ENCODE results near the gene FRMPD2. TPM values are rescaled to one million over a fixed set of nuclear protein-coding genes. Genes with fewer than 3 reads are reported as not detected.

FRMPD2 gene
- total RNA-seq, 1 experiment from 2014 or later: not detected

DNA sequence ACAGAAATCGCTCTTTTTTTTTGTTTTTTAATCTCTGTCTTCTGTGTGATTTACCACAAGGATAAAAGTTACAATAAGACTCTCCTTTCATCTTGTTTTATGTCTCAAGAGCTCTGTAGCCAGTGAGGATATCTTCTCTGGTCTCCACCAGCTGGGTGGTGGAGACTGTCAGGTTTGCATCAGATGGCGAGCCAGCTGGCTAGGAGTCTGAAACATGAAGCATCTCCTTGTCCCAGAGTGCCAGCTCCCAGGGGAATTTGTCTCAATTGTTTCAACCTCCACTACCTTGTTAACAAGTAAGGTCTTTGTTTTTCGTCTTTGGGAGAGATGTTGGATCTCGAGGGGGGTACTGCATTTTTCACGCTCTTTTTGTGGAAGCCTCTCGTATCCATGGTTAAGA, 47.3 kb downstream of the FRMPD2 start:
- H3K36me3 ChIP-seq (ENCODE audit: insufficient read depth, low read length, poor library complexity, severe bottlenecking): no peaks in the 10 kb centered on the region
- peaks cover 28% of the 10 kb centered on the region for H3K27me3 ChIP-seq (replicated peaks; ENCODE audit: insufficient read depth, low read depth, low read length, poor library complexity)
- no peak overlapping the region for H3K27ac ChIP-seq (ENCODE audit: low read depth, low read length, poor library complexity, severe bottlenecking)
- no peaks in the 10 kb centered on the region for H3K9me3 ChIP-seq (ENCODE audit: low read depth, low read length, poor library complexity, severe bottlenecking)
- no peak overlapping the region for H3K4me3 ChIP-seq (ENCODE audit: low read depth, low read length, poor library complexity, severe bottlenecking)
- BruUV-seq (replicated peaks): no TSS peak
- intact Hi-C loops (cut with micrococcal nuclease; ENCODE audit: unreplicated experiment): no loop called here
- no peak for DNase-seq (ENCODE audit: low spot score)
- H3K4me1 ChIP-seq (ENCODE audit: insufficient read depth, low read length, poor library complexity, severe bottlenecking): no peaks in the 10 kb centered on the region
- ChIA-PET CTCF (no interaction called here), POLR2A (ENCODE audit: low non-redundant PET) (no interaction called here)
- TF ChIP-seq EZH2 (IDR thresholded peaks at IDR 0.05; ENCODE audit: borderline replicate concordance, low read depth, low read length, poor library complexity, severe bottlenecking): no peak
- TF ChIP-seq, protein P1, sequence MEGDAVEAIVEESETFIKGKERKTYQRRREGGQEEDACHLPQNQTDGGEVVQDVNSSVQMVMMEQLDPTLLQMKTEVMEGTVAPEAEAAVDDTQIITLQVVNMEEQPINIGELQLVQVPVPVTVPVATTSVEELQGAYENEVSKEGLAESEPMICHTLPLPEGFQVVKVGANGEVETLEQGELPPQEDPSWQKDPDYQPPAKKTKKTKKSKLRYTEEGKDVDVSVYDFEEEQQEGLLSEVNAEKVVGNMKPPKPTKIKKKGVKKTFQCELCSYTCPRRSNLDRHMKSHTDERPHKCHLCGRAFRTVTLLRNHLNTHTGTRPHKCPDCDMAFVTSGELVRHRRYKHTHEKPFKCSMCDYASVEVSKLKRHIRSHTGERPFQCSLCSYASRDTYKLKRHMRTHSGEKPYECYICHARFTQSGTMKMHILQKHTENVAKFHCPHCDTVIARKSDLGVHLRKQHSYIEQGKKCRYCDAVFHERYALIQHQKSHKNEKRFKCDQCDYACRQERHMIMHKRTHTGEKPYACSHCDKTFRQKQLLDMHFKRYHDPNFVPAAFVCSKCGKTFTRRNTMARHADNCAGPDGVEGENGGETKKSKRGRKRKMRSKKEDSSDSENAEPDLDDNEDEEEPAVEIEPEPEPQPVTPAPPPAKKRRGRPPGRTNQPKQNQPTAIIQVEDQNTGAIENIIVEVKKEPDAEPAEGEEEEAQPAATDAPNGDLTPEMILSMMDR (conservative IDR thresholded peaks at IDR 0.05; ENCODE audit: low read depth, low read length): no peak

GRCh38 chr10:48224979-48225560, 49.4 kb downstream of the FRMPD2 start:
- POLR2A ChIA-PET (ENCODE audit: low non-redundant PET): no interaction called here
- H3K27me3 ChIP-seq (replicated peaks; ENCODE audit: insufficient read depth, low read depth, low read length, poor library complexity): peaks cover 23% of the 10 kb centered on the region
- TF ChIP-seq, protein P1 (conservative IDR thresholded peaks at IDR 0.05; ENCODE audit: low read depth, low read length): no peak
- no peak for TF ChIP-seq EZH2 (IDR thresholded peaks at IDR 0.05; ENCODE audit: borderline replicate concordance, low read depth, low read length, poor library complexity, severe bottlenecking)
- no peak overlapping the region for H3K4me3 ChIP-seq (ENCODE audit: low read depth, low read length, poor library complexity, severe bottlenecking)
- H3K4me1 ChIP-seq (ENCODE audit: insufficient read depth, low read length, poor library complexity, severe bottlenecking): no peaks in the 10 kb centered on the region
- intact Hi-C loops (cut with micrococcal nuclease; ENCODE audit: unreplicated experiment): no loop called here
- no peak overlapping the region for H3K27ac ChIP-seq (ENCODE audit: low read depth, low read length, poor library complexity, severe bottlenecking)
- H3K9me3 ChIP-seq (ENCODE audit: low read depth, low read length, poor library complexity, severe bottlenecking): no peaks in the 10 kb centered on the region
- H3K36me3 ChIP-seq (ENCODE audit: insufficient read depth, low read length, poor library complexity, severe bottlenecking): no peaks in the 10 kb centered on the region
- CTCF ChIA-PET: no interaction called here
- no TSS peak for BruUV-seq (replicated peaks)
- no peak for DNase-seq (ENCODE audit: low spot score)

DNA sequence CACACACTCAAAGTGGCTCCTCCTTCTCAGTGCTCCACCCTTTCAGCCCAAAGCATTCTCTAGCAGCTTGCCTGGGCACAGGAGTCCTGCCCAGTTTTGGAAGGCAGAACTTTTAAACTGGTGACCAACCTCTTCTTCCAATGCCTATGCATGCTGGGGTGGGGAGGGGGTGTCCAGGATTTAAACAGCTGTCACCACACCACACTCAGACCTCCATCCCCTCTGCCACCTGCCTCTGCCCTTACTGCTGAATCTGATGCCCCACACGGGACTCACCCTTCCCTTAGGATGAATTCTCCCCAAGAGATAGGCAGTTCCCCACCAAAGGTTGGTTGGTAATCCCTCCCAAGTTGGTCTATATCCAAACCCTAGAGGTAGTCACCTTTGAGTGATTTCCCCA, 50.2 kb downstream of the FRMPD2 start:
- TF ChIP-seq EZH2 (IDR thresholded peaks at IDR 0.05; ENCODE audit: borderline replicate concordance, low read depth, low read length, poor library complexity, severe bottlenecking): no peak
- TF ChIP-seq, protein P1 (conservative IDR thresholded peaks at IDR 0.05; ENCODE audit: low read depth, low read length): no peak
- Histone ChIP-seq H3K27ac (ENCODE audit: low read depth, low read length, poor library complexity, severe bottlenecking) (no peak overlapping the region), H3K4me1 (ENCODE audit: insufficient read depth, low read length, poor library complexity, severe bottlenecking) (no peaks in the 10 kb centered on the region), H3K9me3 (ENCODE audit: low read depth, low read length, poor library complexity, severe bottlenecking) (no peaks in the 10 kb centered on the region), H3K27me3 (replicated peaks; ENCODE audit: insufficient read depth, low read depth, low read length, poor library complexity) (peaks cover 21% of the 10 kb centered on the region), H3K4me3 (ENCODE audit: low read depth, low read length, poor library complexity, severe bottlenecking) (no peak overlapping the region), H3K36me3 (ENCODE audit: insufficient read depth, low read length, poor library complexity, severe bottlenecking) (no peaks in the 10 kb centered on the region)
- ChIA-PET POLR2A (ENCODE audit: low non-redundant PET) (no interaction called here), CTCF (no interaction called here)
- BruUV-seq (replicated peaks): no TSS peak
- no peak for DNase-seq (ENCODE audit: low spot score)
- intact Hi-C loops (cut with micrococcal nuclease; ENCODE audit: unreplicated experiment): no loop called here
